EH (cell line): Measurements from ENCODE around the gene RBM20.

Experiments
- DNase-seq: peaks from one replicate; pipeline ENCODE4 v3.0.0-alpha.2; 2015; ENCODE audit warnings: low read depth

RBM20 gene

DNA sequence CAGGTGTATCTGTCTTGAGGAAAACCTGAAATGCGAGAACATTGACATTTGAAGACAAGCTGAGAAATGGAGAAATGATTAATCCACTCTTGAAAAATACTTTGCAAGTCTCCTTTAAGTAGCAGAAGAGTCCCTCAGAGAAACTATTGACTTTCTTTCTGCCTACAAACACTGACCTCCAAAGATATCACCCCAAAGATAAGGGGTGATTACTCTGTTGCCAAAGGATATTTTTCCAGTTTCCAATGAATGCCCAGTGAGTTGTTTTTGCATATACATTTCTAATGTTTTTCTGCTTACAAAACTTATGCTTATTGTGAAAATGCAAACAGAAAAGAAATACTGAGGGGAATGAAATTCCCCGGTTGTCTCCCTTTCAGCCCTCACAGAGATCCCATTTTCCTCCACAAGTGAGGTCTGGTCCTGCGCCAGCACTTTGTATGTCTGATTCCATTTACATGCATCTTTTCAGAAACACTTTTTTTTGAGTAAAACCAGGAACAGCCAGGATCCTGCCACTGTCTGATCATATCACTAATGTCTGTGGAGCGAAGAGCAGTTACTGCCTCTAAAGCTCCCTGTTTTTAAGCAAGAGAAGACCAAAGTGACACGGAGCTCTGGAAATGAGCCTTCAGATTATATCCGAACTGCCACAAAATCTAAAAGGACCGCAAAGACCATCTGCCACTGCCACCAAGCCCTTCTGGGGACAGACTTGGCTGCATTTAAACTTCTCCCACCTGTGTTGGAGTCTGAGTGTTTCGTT, 144.7 kb downstream of the RBM20 start:
- no peak for DNase-seq

DNA sequence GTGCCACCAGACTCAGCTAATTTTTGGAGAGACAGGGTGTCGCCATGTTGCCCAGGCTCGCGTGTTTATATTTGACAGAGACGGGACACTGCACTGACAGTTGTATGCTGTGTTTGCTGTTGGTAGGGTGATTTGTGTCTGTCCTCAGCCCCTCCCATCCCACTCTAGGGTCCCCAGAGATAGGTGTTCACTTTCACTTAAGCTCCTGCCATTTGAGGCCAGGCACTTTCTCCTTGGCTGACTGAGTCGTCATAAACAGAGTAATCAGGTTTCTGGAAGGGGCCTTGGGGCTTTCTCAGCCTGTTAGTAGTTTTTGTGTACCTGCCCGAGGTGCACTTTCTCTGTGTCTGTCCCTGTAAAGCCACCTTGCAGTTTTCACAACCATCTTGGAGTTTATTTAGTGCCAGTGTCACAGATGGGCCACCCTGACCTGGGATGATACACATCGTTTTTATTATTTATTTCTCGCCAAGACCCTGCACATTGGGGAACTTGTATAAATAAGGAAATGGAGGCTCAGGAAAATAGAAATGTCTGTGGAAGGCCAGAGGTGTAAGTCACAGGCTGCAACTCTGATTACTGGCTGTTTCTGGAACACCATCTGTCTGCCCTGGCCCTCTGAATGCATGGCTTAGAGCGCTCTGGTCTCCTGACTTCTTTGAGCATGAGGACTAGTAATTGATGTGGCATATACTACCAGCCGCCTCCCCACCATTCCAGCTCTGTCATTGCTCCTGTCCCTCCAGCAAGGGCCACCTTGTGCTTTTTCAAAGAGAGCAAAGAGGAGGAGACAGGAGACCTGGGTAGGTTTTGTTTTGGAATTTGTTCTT, 145.7 kb downstream of the RBM20 start:
- no peak for DNase-seq

DNA sequence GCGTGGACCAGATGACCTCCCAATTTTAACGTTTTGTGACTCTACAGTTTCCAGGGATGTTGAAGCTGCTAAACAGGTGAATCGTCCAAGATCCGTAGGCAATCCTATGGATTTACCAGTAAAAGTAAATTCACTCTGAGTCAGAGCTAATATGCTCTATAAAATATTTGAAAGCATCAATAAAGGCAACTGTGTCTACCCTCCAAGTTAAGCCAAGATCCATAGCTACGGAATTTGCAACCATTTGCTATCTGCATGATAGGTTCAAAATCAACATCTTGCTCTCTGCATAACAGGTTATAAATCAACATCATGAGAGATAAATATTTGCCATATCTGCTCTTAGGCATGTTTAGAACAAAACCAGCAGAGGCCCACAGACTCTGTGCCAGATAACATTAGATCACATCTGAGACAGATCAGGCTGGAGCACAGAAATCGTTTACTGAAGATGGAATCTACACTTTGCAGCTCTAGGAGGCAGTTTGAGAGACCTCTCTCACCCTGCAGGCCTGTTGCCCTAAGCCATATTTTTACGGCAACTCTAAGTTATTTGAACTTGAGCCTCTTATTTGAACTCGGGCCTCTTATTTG, 146.9 kb downstream of the RBM20 start:
- no peak for DNase-seq

DNA sequence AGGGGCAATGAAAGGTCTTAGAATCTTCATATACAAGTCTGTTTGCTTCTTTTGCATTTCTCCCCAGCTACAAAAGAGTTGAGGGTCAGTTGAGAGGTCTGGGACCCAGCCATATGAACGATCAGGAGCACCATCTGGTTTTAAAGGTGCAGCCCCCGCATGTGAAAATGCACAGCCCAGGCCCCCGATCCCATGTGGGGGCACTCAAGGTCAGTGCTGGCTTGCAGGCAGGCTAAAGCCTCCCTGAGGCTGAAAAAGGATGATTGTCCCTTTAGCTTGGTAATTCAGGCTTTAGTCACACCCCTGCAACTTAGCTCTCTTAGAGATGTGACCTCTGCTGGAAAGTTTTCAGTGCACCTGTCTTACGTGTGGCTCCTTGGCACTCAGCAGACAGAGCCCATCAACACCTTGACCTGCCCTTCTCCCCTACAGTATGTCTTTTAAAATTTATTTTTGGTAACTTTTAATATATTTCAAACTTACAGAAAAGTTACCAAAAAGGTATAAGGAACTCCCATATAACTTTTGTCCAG, 147.5 kb downstream of the RBM20 start:
- DNase-seq, result no peak

DNA sequence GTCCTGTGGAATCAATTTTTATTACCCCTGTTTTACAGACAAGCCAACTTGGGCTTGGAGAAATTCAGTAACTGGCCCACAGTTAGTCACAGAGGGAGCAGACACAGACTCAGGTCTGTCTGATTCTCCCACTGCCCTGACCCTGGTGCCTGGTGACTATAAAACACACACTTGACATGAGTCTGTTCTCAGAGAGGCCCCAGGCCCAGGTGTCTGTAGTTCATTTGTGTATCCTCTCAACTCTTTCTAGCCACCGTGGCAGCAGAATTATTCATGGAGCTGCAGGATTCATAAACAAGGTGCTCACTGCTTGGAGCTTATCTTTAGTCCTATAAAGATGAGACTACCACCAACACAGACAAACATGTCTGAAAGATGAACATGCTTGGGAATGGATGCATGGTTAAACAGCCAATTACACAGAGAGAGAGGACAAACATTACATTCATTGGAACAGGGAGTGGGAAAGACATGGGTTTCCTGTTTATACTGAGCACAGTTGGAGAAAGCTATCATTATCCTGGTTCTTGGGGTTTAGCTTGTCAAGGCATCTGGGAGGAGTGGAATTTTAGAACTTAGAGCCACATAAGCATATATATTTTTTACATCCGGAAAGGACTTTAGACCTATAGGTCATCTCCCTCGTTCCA, 148.5 kb downstream of the RBM20 start:
- DNase-seq, result no peak

DNA sequence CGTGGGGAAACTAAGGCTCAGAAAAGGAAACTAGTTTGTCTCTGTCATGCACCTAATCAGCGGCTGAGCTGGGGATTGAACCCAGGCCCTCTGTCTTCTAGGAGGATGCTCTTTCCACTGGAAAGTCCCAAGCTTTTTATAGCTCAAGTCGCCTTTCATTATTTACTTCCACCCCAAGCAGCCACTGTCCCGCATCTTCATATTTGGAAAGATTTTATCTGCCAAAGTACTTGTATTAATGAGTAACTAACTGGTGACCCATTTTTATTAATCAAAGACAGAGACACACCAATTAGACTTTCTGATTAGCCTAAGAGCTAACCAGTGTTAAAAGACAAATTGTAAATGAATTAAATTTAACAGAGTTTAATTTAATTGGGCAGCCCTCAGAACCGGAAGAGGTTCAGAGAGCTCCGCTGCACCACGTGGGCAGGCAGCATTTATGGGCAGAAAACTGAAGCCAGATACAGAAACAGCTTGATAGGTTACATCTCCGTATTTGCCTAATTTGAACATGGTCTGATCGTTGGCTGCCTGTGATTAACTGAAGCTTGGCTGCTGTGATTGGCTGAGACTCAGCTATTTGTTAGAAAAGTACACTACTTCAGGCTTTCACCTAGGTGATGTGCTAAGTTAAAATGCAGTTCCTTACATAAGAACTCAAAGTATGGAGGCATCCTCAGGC, 149.1 kb downstream of the RBM20 start:
- no peak for DNase-seq

DNA sequence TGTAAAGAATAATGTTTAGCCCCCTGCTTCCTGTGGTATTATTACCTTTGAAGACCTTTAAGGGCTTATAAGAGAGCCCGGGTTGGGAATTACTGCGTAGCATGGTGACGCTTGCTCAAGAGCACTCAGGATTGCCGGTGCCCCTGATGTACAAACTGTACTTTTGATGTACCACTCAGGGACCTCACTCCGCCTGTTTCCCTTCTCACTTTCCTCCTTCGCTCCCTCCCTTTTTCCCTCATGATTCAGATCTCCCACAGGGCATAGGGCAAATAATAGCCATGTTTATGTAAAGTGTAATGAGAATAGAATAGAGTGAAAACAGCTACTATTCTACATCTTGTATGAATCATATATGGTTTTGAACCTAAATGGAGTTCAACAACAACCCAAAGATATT, 149.8 kb downstream of the RBM20 start:
- DNase-seq, result no peak

DNA sequence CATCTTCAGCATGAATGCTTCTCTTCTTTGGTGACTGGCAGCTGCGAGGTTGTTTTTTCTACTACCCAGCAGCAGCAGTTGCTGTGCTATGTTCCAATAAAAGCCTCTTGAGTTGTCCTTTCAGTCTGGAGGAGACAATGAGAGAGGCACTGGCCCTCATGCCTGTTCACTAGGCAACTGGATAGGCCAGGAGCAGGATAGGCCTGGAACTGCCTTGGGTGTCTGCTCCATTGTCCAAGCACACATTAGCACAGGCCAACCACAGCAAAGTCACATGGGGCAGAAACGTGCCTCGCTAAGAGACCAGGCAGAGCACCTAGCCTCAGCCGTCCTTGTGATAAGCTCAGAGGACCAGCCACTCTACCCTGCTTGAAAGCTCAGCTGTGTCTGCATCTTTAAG, 150.7 kb downstream of the RBM20 start:
- DNase-seq, result no peak

DNA sequence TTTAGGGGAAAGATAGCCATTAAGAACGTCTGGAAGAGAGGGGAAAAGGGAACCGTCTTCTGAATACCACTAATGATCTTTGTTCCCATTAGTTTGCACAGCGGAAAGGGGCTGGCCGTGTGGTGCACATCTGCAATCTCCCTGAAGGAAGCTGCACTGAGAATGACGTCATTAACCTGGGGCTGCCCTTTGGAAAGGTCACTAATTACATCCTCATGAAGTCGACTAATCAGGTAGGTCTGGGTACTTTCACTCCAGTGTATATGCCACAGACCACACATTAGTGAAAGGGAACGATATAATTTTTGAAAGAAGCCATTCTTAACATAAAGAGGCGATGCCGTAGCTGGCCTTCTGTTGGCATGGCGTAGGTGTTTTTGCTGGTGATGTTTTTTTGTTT, 153.3 kb downstream of the RBM20 start:
- no peak for DNase-seq

DNA sequence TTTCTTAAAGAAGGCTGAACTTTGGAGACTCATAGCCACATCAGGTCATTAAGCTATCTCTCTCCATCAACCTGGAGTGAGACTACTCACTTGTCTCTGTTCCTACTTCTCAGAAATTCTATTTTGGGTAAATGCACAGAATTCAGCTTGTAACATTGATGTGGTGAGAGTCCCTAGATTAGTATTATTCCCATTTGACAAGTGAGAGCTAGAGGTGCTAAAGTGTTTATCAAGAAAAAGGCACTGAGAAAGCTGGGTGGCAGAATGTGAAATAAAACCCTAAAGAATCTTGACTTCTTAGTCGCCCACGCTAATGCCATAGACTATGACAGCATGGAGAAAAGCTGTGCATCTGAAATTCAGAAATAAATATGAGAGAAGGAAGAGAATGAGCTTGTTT, 154.2 kb downstream of the RBM20 start:
- no peak for DNase-seq

DNA sequence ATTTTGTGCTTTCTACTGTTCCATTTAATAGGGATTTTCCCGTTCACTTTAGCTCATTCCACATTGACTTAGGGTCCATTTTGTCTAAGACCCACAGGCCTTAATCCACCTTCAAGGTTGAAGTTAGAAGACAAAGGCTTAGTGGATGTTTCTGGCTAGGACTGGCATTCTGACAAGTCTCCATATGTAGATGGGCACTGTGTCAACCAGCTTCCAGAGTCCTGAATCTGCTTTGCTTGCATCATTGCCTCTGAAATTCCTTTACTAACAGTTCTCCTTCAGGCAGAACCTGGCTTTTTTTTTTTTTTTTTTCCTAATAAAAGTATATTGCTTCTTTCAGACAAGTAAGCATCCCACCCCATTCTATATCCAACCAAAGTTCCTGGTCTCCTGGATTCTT, 158.0 kb downstream of the RBM20 start:
- DNase-seq, result peak; percentile 74

DNA sequence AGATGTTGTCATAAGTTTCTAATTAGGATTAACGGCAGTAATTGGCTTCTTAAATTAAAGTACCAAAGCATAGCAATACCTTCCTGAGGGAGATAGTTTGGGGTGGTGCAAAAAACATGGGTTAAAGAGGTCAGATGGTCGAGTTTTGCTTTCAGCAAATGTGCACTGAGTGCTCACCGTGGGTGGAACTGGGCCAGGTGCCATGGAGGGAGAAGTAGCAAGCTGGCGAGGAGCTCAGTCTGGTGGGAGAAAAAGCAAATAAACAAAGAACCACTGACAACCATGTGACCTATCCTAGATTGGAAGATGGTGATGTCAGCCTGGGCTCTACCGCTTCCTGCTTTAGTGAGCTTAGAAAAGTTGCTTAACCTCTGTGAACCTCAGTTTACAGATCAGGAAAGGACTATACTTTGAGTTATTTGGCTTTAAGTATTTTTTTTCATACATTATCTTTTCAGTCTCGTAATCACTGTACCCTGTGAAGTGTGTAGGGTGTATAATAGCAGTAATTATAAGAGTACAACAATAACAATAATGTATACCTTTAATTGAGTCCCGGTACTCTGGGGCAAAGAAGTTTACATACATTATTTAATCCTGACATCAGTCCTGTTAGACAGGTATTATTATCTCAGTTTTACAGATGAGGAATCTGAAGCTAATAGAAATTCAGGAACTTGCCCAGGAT, 158.6 kb downstream of the RBM20 start:
- peak; percentile 85 for DNase-seq

DNA sequence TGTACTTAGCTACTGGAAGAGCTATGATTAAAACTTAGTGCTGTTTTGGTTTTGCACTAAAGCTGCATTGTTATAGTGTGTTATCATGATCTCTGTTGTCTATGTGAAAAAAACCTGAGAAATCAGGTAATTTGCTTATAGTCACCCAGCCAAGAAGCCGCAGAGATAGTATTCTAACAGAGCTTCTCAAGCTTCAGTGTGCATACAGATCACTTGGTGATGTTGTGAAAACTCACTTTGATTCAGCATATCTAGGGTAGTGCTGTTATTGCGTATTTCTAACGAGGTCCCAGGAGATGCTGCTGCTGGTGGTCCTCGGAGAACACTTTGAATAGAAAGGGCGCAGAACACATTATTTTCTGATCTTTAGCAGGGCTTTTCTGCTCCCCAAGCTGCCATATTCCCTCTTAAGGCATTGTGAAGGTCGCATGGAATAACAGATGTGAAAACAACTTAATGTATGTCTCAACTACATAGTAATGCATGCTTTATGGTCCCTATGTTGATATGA, 159.2 kb downstream of the RBM20 start:
- DNase-seq, result no peak

DNA sequence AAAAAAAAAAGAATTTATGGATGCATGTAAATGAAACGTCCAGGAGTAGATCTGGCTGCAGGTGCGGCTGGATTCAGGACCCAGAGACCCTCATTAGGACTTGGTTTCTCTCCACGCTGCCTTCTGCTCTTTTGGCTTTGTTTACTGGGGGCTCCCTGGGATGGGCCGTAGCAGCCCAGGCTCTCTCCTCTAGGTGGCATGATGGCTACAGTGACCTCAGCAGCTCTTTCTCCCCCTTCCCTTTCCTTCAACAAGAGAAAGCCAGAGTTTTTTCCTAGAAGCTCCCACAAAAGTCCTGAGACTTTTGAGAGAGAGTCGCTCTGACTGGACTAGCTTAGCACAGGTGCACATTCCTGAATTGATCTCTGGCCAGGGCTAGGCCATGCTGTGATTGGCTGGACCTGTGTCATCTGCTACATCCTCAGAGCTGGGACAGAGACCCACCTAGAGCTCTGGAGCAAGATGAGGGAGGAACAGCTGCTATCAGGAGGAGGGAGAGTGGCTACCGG, 159.7 kb downstream of the RBM20 start:
- DNase-seq, result peak; percentile 60

DNA sequence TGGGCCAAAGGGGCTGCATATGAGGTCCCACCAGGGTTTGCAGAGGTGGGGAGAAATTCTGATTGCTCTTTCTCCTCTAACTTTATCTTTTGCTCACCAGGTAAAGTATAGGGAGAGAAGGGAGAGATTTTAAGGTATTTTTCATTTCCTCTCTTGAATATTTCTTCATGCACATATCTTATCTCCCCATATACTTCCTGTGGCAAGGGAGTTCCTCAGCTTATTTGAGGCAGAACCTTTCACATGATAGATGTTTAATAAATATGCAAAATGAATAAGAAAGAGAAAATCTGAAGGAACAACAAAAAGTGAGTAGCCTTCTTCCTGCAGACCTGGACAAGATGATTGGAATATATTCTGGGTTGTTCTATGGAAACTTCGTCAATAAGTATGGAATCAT, 160.2 kb downstream of the RBM20 start:
- no peak for DNase-seq

DNA sequence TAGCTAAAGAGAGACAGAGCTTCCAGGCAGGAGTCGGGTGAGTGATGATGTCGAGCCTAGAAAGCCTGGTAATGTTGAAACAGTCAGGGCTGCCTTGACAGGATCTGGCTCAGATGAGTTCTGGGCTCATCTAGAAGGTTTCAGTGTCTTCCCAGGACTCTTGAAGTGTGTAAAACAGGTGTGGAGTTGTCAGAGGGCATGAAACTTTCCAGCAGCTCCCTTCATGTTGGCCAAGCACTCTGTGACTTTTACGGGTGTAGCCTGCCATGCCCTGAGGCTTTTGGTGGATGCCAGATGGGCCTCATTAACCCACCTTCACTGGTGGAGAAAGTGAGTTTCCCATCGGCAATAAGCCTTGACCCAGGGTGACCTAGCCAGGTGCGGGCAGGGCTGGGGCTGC, 161.2 kb downstream of the RBM20 start:
- no peak for DNase-seq

DNA sequence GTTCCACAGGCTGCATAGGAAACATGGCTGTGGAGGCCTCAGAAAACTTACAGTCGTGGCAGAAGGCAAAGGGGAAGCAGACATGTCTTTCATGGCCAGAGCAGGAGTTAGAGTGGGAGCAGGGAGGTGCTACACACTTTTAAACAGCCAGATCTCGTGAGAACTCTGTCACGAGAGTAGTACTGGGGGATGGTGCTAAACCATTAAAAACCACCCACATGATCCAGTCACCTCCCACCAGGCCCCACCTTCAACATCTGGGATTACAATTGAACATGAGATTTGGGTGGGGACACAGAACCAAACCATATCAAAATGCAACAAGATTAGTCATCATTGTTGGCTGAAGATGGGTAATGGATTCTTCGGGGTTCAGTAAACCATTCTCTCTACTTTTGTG, 162.2 kb downstream of the RBM20 start:
- no peak for DNase-seq

DNA sequence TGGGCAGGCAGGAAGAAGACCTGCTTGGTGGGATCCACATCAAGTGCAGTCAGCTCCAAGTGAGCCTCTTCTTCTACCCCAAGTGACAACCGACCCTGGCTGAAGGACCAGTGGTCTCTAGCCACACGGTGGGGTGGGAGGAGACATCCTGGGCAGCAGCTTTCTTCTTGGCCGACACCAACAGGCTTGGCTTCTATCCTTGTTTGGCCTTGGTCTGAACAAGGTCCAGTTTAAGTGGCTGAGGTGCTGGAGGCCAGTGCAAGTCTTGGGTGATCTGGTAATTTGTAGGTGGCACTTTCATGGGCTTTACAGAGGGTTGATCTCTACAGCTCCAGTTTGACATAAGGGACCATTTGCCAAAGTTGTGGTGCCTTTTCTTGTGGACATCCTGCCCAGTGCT, 164.0 kb downstream of the RBM20 start:
- no peak for DNase-seq

DNA sequence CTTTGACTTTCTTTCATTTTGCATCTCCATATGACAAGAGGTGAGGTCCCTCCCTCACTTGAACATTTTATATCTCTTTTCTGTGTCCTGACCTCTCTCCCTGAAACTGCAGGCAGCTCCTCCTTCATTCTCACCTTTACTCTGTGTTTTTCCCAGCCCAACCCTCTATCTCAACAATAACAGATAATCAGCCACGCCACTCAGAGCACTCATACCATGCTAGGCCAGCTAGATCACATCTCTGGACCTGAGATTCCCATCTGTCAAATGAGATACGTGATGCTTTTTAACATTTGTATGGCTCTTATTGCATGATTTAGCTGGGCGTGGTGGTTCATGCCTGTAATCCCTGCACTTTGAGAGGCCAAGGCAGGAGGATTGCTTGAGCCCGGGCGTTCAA, 164.5 kb downstream of the RBM20 start:
- DNase-seq, result no peak

DNA sequence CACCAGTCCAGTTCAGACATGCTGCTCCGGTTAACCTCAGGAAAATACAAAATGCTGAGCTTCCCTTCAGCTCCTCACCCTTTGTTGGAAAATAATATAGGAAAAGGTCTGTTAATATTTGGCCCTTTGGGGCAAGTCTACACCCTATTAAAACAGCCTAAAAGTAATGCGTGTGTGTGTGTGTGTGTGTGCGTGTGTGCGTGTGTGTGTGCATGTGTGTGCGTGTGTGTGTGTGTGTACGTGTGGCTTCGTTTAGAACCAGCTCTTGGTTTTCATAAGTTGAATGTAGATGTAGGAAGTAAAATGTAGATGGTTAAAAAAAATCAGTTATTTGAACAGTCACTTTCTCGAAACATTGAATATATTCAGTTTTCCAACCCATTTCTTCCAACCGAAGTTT, 166.5 kb downstream of the RBM20 start:
- DNase-seq, result no peak
